Tibial nerve (tissue), 4 donors: ENCODE data around the gene FEM1B.

ENCODE experiments used
- EP300 ChIP-seq, 2 donors: sonication (generic); formaldehyde crosslinking; IDR thresholded peaks; one replicate each; pipeline ENCODE4 v1.6.1; 2017; ENCODE audit warnings: antibody characterized with exemption in 2 of 2, mild to moderate bottlenecking in 1 of 2
- POLR2A ChIP-seq, 2 donors: fragments of 450-650 bp; IDR thresholded peaks; one replicate each; pipeline ENCODE4 v1.6.1; 2017; ENCODE audit warnings: antibody characterized with exemption in 2 of 2, mild to moderate bottlenecking in 2 of 2, moderate library complexity in 2 of 2
- TF ChIP-seq, protein P1 (sequence below), 5 experiments: fragments of 200-600 bp in 3 of 5; fragments of 450-650 bp in 2 of 5; sonication (generic) in 3 of 5; IDR thresholded peaks; one replicate each; pipeline ENCODE4 v1.5.1; 2016 to 2019; ENCODE audit warnings: antibody characterized with exemption in 5 of 5, mild to moderate bottlenecking in 3 of 5, moderate library complexity in 2 of 5

DNA sequence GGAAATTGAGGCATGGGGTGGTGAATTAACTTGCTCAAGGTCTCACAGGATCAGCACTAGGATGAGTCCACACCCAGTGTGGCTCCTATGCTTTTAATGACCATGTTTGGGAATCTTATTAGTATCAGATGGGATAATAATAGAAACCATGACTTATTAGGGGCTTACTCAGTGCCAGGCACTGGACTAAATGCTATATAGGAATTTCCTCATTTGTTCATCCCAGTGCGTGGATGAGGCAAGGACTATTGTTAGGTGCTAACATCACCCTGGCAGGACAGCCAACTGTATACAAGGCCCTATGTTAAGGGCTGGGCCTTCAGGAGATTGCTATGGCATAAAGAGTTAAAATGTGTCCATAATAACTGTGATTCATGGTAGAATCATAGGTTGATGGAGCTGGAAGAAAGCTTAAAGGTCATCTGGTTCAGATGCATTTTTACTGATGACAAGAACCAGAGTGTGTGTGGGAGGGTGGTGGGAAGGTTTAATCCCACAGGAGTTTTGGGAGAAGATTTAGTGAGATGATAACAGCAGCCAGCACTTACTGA lies 4.7 kb upstream of the FEM1B start:
- TF ChIP-seq POLR2A (IDR thresholded peaks at IDR 0.05) (no peak), EP300 (IDR thresholded peaks at IDR 0.05) (no peak)
- TF ChIP-seq, protein P1, sequence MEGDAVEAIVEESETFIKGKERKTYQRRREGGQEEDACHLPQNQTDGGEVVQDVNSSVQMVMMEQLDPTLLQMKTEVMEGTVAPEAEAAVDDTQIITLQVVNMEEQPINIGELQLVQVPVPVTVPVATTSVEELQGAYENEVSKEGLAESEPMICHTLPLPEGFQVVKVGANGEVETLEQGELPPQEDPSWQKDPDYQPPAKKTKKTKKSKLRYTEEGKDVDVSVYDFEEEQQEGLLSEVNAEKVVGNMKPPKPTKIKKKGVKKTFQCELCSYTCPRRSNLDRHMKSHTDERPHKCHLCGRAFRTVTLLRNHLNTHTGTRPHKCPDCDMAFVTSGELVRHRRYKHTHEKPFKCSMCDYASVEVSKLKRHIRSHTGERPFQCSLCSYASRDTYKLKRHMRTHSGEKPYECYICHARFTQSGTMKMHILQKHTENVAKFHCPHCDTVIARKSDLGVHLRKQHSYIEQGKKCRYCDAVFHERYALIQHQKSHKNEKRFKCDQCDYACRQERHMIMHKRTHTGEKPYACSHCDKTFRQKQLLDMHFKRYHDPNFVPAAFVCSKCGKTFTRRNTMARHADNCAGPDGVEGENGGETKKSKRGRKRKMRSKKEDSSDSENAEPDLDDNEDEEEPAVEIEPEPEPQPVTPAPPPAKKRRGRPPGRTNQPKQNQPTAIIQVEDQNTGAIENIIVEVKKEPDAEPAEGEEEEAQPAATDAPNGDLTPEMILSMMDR (IDR thresholded peaks at IDR 0.05) = no peak
